SK-MEL-5 (cell line): ENCODE data around the gene DAB2. TPM values are rescaled to one million over a fixed set of nuclear protein-coding genes. Genes with fewer than 3 reads are reported as not detected.
A peak's percentile ranks its signal among the peaks of the same experiment; 100 is the strongest.

ENCODE experiments used
- DNase-seq: peaks from one replicate; pipeline ENCODE4 v3.0.0-alpha.2; 2016; ENCODE audit warnings: low read depth, low spot score
- in situ Hi-C: cut with HindIII; loops from 2 replicates; pipeline ENCODE4 v1.10.0; 2016; ENCODE audit warnings: low sequenced_read_pairs, high pct_unique_total_duplicates, low pct_unique_long_range_greater_than_20kb
- polyA plus RNA-seq, 2 experiments: library from polyadenylated mRNA; depleted of rRNA; stranded (reverse); fragments of >200 nt; gene quantifications; 2 replicates each; pipeline ENCODE4 v1.2.3, GENCODE V29; 2015
- total RNA-seq: library from RNA; depleted of rRNA; stranded (reverse); fragments of >200 nt; shearing (Covaris generic); gene quantifications from 2 replicates; pipeline ENCODE4 v1.2.3, GENCODE V29; 2014; rRNA removed

DAB2 gene
- 221 and 253 TPM in 2 replicates for total RNA-seq
- 282 and 344 TPM in 2 replicates for polyA plus RNA-seq (2015; cell fraction: cytosol; rRNA removed)
- polyA plus RNA-seq (2015; cell fraction: nucleus; rRNA removed): 546 and 630 TPM in 2 replicates

- DNase-seq: peak; percentile 99
- in situ Hi-C loops: no loop called here
Measured at GRCh38 chr5:39424736-39425637, at the start of gene DAB2. Gene DAB2, minus strand, starts transcription at chr5:39424980. Its CDS starts 30,660 bp downstream, at chr5:39394320.

- DNase-seq: no peak
- in situ Hi-C loops: no loop called here
Measured at GRCh38 chr5:39473156-39473775, 48.5 kb upstream of the DAB2 start.

GRCh38 chr5:39471836-39472508, 47.2 kb upstream of the DAB2 start:
- no peak for DNase-seq
- in situ Hi-C loops: no loop called here

- in situ Hi-C loops: no loop called here
Measured at GRCh38 chr5:39470811-39471210, 46.0 kb upstream of the DAB2 start.

GRCh38 chr5:39469777-39470415, 45.1 kb upstream of the DAB2 start:
- DNase-seq: no peak
- in situ Hi-C loops: no loop called here

More at GRCh38 chr5:39470811-39471210, 46.0 kb upstream of the DAB2 start:
- no peak for DNase-seq

GRCh38 chr5:39469176-39469575, 44.4 kb upstream of the DAB2 start:
- in situ Hi-C loops: no loop called here
- DNase-seq: no peak

GRCh38 chr5:39466846-39467245, 42.1 kb upstream of the DAB2 start:
- in situ Hi-C loops: no loop called here
- DNase-seq: peak; percentile 22

GRCh38 chr5:39465843-39466242, 41.1 kb upstream of the DAB2 start:
- in situ Hi-C loops: no loop called here
- no peak for DNase-seq

- in situ Hi-C loops: no loop called here
- no peak for DNase-seq
Measured at GRCh38 chr5:39465097-39465496, 40.3 kb upstream of the DAB2 start.

GRCh38 chr5:39464088-39464487, 39.3 kb upstream of the DAB2 start:
- in situ Hi-C loops: no loop called here
- DNase-seq: no peak

- DNase-seq: peak; percentile 100
- in situ Hi-C loops: no loop called here
Measured at GRCh38 chr5:39462211-39462610, 37.4 kb upstream of the DAB2 start.

GRCh38 chr5:39461007-39461682, 36.4 kb upstream of the DAB2 start:
- in situ Hi-C loops: no loop called here

GRCh38 chr5:39459907-39460306, 35.1 kb upstream of the DAB2 start:
- in situ Hi-C loops: no loop called here
- DNase-seq: peak; percentile 26

More at GRCh38 chr5:39461007-39461682, 36.4 kb upstream of the DAB2 start:
- peak; percentile 98 for DNase-seq

- DNase-seq: peak; percentile 81
- in situ Hi-C loops: no loop called here
Measured at GRCh38 chr5:39459071-39459470, 34.3 kb upstream of the DAB2 start.

- DNase-seq: no peak
- in situ Hi-C loops: no loop called here
Measured at GRCh38 chr5:39455645-39456044, 30.9 kb upstream of the DAB2 start.

GRCh38 chr5:39453606-39454005, 28.8 kb upstream of the DAB2 start:
- in situ Hi-C loops: no loop called here
- no peak for DNase-seq

GRCh38 chr5:39452846-39453245, 28.1 kb upstream of the DAB2 start:
- in situ Hi-C loops: no loop called here
- peak; percentile 37 for DNase-seq
